Activated T-cell treated with anti-CD3 and anti-CD28 coated beads, Interleukin-2, amount 50 U/mL, for 72 hours (primary cell): Measurements from ENCODE around the gene ACTR2. TPM values are rescaled to one million over a fixed set of nuclear protein-coding genes. Genes with fewer than 3 reads are reported as not detected.
"Not testable (repeated sequence)": the region's sequence is repeated elsewhere in the genome, so short reads cannot be mapped to it uniquely, and the experiment has no call there.

ENCODE experiments used
- ATAC-seq, 2 donors: fragments of 150-1000 bp; cut with Tn5 transposase; replicated peaks in 1 of 2; 2 replicates each; pipeline ENCODE4 v1.10.0; 2021; ENCODE audit warnings: moderate library complexity in 2 of 2, mild to moderate bottlenecking in 1 of 2
- DNase-seq, 2 donors: peaks; one replicate each; pipeline ENCODE4 v3.0.0; 2021 to 2022; ENCODE audit warnings: mixed read lengths in 1 of 2
- H3K27ac Mint-ChIP-seq: one replicate; pipeline ENCODE4 v1.8.0; 2022; ENCODE audit warnings: mild to moderate bottlenecking, moderate library complexity, mixed read lengths
- H3K27me3 Mint-ChIP-seq: one replicate; pipeline ENCODE4 v1.8.0; 2022; ENCODE audit warnings: low read depth, mixed read lengths
- H3K36me3 Mint-ChIP-seq, 2 donors: one replicate each; pipeline ENCODE4 v1.8.0; 2022; ENCODE audit warnings: mixed read lengths in 2 of 2, mild to moderate bottlenecking in 1 of 2; ENCODE audit not compliant: insufficient read depth in 2 of 2
- H3K4me1 Mint-ChIP-seq: one replicate; pipeline ENCODE4 v1.8.0; 2022; ENCODE audit warnings: low read depth, mixed read lengths
- H3K4me3 Mint-ChIP-seq, 2 donors: one replicate each; pipeline ENCODE4 v1.8.0; 2022; ENCODE audit warnings: mild to moderate bottlenecking in 2 of 2, mixed read lengths in 2 of 2, moderate library complexity in 2 of 2
- H3K9me3 Mint-ChIP-seq, 2 donors: one replicate each; pipeline ENCODE4 v1.8.0; 2022; ENCODE audit warnings: mixed read lengths in 2 of 2
- total RNA-seq, 2 donors: library from RNA; stranded (reverse); gene quantifications; one replicate each; pipeline ENCODE4 v1.2.3, GENCODE V29; 2022

Gene ACTR2
- total RNA-seq, 2 donors from 2014 or later = 219 to 272 TPM

- not testable (repeated sequence) for H3K27me3 Mint-ChIP-seq, ATAC-seq, H3K4me3 Mint-ChIP-seq, H3K27ac Mint-ChIP-seq, H3K9me3 Mint-ChIP-seq, DNase-seq
- Mint-ChIP-seq H3K4me1 (peaks cover 29% of the 10 kb centered on the region), H3K36me3 (peaks cover 10 to 32% of the 10 kb centered on the region in 2 donors)
Observed at GRCh38 chr2:65244452-65244851, 16.8 kb downstream of the ACTR2 start.

- H3K36me3 Mint-ChIP-seq = peaks cover 8 to 22% of the 10 kb centered on the region in 2 donors
- no peak for DNase-seq
- ATAC-seq = no peak
- no peaks in the 10 kb centered on the region for H3K9me3 Mint-ChIP-seq
- H3K4me1 Mint-ChIP-seq = peaks cover 3% of the 10 kb centered on the region
- no peaks in the 10 kb centered on the region for H3K27me3 Mint-ChIP-seq
- no peak overlapping the region for H3K4me3 Mint-ChIP-seq
- no peak overlapping the region for H3K27ac Mint-ChIP-seq
Observed at GRCh38 chr2:65252640-65253039, 25.0 kb downstream of the ACTR2 start.

- no peak overlapping the region for H3K27ac Mint-ChIP-seq
- H3K9me3 Mint-ChIP-seq = no peaks in the 10 kb centered on the region
- H3K4me3 Mint-ChIP-seq = no peak overlapping the region
- no peak for ATAC-seq
- peaks cover 3 to 14% of the 10 kb centered on the region in 2 donors for H3K36me3 Mint-ChIP-seq
- no peaks in the 10 kb centered on the region for H3K4me1 Mint-ChIP-seq
- no peaks in the 10 kb centered on the region for H3K27me3 Mint-ChIP-seq
- no peak for DNase-seq
Observed at GRCh38 chr2:65255356-65255755, 27.7 kb downstream of the ACTR2 start.

DNA sequence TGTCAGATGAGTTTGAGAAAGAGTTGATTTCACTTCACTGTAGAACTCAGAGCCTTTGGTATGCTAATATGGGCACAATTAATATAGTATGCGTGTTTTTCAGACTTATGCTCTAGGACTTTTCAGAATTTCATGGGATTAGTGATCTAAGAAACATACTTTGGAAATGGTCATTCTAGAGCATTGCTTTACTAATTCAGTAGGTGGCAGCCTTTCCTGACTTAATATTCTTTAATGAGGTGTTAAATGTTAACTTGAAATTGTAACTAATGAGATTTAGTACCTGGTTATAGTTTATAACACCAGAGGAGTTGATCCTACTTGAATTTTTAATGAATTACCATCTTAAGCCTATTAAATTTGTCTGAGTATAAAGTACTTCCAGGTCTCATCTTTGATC, 28.4 kb downstream of the ACTR2 start:
- Mint-ChIP-seq H3K27me3 (no peaks in the 10 kb centered on the region), H3K27ac (no peak overlapping the region), H3K9me3 (no peaks in the 10 kb centered on the region), H3K4me1 (no peaks in the 10 kb centered on the region), H3K4me3 (no peak overlapping the region), H3K36me3 (peaks cover 3 to 15% of the 10 kb centered on the region in 2 donors)
- DNase-seq (no peak), ATAC-seq (no peak)

DNA sequence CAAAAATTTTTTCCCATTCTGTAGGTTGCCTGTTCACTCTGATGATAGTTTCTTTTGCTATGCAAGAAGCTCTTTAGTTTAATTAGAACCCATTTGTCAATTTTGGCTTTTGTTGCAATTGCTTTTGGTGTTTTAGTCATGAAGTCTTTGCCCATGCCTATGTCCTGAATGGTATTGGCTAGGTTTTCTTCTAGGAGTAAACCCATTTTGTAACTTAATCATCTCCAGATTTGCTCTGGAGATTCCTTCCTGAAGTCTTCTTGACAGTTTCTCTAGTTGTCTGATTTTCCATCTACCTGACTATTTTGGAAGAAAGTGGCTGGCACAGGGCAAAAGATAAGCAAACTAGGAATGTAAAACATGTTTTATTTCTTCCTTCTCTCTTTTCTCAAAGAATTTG, 30.2 kb downstream of the ACTR2 start:
- H3K4me3 Mint-ChIP-seq, H3K27ac Mint-ChIP-seq, H3K4me1 Mint-ChIP-seq, H3K27me3 Mint-ChIP-seq, H3K9me3 Mint-ChIP-seq, ATAC-seq, DNase-seq, H3K36me3 Mint-ChIP-seq: not testable (repeated sequence)

DNA sequence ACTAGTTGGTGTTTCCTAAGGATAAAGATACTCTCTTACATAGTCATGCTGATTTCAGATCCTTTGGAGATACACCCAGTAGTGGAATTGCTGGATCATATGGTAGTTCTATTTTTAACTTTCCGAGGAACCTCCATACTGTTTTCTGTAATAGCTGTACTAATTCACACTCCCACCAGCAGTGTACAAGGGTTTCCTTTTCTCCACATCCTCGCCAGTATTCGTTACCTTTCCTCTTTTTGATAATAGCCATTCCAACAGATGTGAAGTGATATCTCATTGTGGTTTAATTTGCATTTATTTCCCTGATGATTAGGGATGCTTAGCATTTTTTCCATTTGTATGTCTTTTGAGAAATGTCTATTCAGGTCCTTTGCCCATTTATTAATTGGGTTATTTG, 34.0 kb downstream of the ACTR2 start:
- Mint-ChIP-seq H3K4me1 (peaks cover 4% of the 10 kb centered on the region), H3K36me3 (peaks cover 2 to 17% of the 10 kb centered on the region in 2 donors), H3K27ac (no peak overlapping the region), H3K9me3 (no peaks in the 10 kb centered on the region), H3K27me3 (no peaks in the 10 kb centered on the region), H3K4me3 (no peak overlapping the region)
- DNase-seq (no peak), ATAC-seq (no peak)

GRCh38 chr2:65263262-65263661, 35.6 kb downstream of the ACTR2 start:
- DNase-seq (no peak), ATAC-seq (no peak)
- no peak overlapping the region for H3K4me3 Mint-ChIP-seq
- H3K4me1 Mint-ChIP-seq = peaks cover 4% of the 10 kb centered on the region
- no peaks in the 10 kb centered on the region for H3K27me3 Mint-ChIP-seq
- H3K36me3 Mint-ChIP-seq = peaks cover 4 to 21% of the 10 kb centered on the region in 2 donors
- no peaks in the 10 kb centered on the region for H3K9me3 Mint-ChIP-seq
- no peak overlapping the region for H3K27ac Mint-ChIP-seq

DNA sequence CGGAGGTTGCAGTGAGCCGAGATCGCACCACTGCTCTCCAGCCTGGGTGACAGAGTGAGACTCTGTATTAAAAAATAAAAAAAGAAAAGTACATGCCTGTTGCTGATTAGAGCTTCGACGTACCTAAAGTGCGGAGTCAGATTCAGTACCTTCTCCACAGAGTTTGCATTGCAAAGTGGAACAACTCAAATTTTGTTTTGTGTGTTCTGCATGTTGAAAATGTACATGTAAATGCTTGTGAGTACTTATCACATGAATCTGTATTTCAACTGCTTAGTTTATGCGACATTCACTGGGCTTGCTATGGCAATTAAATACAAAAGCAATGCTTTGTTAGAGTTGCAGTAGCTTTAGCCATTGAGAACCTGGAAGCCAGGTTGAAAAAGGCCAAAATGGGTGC, 36.4 kb downstream of the ACTR2 start:
- Mint-ChIP-seq H3K4me3 (no peak overlapping the region), H3K27ac (no peak overlapping the region), H3K27me3 (no peaks in the 10 kb centered on the region), H3K9me3 (no peaks in the 10 kb centered on the region), H3K36me3 (peaks cover 4 to 21% of the 10 kb centered on the region in 2 donors), H3K4me1 (peaks cover 4% of the 10 kb centered on the region)
- ATAC-seq (no peak), DNase-seq (no peak)

- Mint-ChIP-seq H3K4me3 (no peak overlapping the region), H3K4me1 (peaks cover 4% of the 10 kb centered on the region), H3K9me3 (no peaks in the 10 kb centered on the region), H3K27me3 (no peaks in the 10 kb centered on the region), H3K27ac (no peak overlapping the region), H3K36me3 (peaks cover 4 to 23% of the 10 kb centered on the region in 2 donors)
- ATAC-seq (peak in 1 of 2 donors; percentile 25), DNase-seq (no peak)
Observed at GRCh38 chr2:65264821-65265670, 37.4 kb downstream of the ACTR2 start.

DNA sequence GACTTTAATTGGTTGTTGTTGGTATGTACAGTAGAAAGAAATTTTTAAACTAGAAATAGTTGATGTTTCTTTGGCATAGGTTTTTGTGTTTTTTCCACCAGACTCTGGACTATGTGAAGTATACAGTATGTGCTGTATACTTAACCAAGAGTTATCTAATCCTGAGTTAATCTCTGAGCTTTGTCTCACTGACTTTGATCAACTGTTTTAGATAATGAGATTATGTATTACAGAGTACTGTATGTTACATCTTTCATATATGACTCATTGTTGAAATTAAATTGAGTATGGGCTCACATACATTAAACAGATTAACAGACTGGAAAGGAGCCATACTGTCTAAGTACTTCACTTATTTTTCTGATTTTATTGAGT, 38.0 kb downstream of the ACTR2 start:
- Mint-ChIP-seq H3K9me3 (no peaks in the 10 kb centered on the region), H3K4me1 (peaks cover 4% of the 10 kb centered on the region), H3K4me3 (no peak overlapping the region), H3K27ac (no peak overlapping the region), H3K27me3 (no peaks in the 10 kb centered on the region), H3K36me3 (peaks cover 4 to 23% of the 10 kb centered on the region in 2 donors)
- DNase-seq (no peak), ATAC-seq (no peak)

DNA sequence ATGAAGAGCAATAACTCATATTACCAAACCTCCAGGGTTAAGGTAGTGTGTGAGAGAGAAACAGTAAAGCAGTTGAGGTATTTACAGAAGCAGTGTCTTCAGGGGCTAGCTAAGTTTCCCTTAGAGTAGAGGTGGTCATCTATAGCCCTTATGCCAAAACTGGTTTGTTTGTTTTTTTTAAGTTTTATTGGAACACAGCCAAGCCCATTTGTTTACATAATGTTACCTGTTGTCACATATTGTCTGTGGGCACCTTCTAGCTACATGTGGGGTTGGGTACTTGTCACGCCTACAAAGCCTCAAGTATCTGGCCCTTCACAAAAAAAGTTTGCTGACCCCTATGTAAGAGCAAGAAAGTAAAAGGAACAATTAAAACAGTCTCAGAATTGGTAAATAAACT, 39.4 kb downstream of the ACTR2 start:
- peak overlapping the region; percentile 11 for H3K27ac Mint-ChIP-seq

GRCh38 chr2:65268957-65269356, 41.3 kb downstream of the ACTR2 start:
- H3K27me3 Mint-ChIP-seq = no peaks in the 10 kb centered on the region
- no peak for ATAC-seq
- H3K9me3 Mint-ChIP-seq = no peaks in the 10 kb centered on the region
- no peak for DNase-seq
- H3K27ac Mint-ChIP-seq = peak overlapping the region; percentile 21
- H3K36me3 Mint-ChIP-seq = peaks cover 4 to 19% of the 10 kb centered on the region in 2 donors
- peaks cover 4% of the 10 kb centered on the region for H3K4me1 Mint-ChIP-seq
- H3K4me3 Mint-ChIP-seq = no peak overlapping the region

More for the DNA sequence above, 39.4 kb downstream of the ACTR2 start:
- H3K27me3 Mint-ChIP-seq = no peaks in the 10 kb centered on the region
- H3K9me3 Mint-ChIP-seq = no peaks in the 10 kb centered on the region
- H3K36me3 Mint-ChIP-seq = peaks cover 4 to 23% of the 10 kb centered on the region in 2 donors
- DNase-seq (no peak), ATAC-seq (no peak)
- H3K4me3 Mint-ChIP-seq = no peak overlapping the region
- H3K4me1 Mint-ChIP-seq = peaks cover 4% of the 10 kb centered on the region

DNA sequence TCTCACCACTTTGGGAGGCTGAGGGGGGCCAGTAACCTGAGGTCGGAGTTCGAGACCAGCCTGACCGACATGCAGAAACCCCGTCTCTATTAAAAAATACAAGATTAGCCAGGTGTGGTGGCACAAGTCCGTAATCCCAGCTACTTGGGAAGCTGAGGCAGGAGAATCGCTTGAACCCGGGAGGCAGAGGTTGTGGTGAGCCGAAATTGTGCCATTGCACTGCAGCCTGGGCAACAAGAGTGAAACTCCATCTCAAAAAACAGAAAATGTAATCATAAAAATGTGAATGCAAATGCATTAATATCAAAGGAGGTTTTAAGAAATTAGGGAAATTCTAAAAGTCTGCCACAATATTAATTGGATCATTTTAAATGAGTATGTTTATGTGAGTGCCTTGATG, 45.7 kb downstream of the ACTR2 start:
- H3K27me3 Mint-ChIP-seq = peaks cover under 1% of the 10 kb centered on the region
- DNase-seq (no peak), ATAC-seq (no peak)
- peaks cover 0 to 6% of the 10 kb centered on the region in 2 donors for H3K36me3 Mint-ChIP-seq
- no peaks in the 10 kb centered on the region for H3K9me3 Mint-ChIP-seq
- H3K27ac Mint-ChIP-seq = no peak overlapping the region
- peaks cover under 1% of the 10 kb centered on the region for H3K4me1 Mint-ChIP-seq
- no peak overlapping the region for H3K4me3 Mint-ChIP-seq
